ENCODE measurements around the gene PIEZO1.

Gene PIEZO1

GRCh38 chr16:88692861-88693260 lies 92.2 kb downstream of the PIEZO1 start:
- no peak for DNase-seq
- TF ChIP-seq GATA1 (IDR thresholded peaks at IDR 0.05; ENCODE audit: low read depth, low read length) (no peak), POLR2A (IDR thresholded peaks at IDR 0.05; ENCODE audit: low read length) (no peak)

- TF ChIP-seq GATA1 (IDR thresholded peaks at IDR 0.05; ENCODE audit: low read depth, low read length) (no peak), POLR2A (IDR thresholded peaks at IDR 0.05; ENCODE audit: low read length) (no peak)
- DNase-seq = no peak
Observed at GRCh38 chr16:88691924-88692560, 93.0 kb downstream of the PIEZO1 start.

GRCh38 chr16:88691129-88691813 lies 93.7 kb downstream of the PIEZO1 start:
- no peak for DNase-seq
- TF ChIP-seq GATA1 (IDR thresholded peaks at IDR 0.05; ENCODE audit: low read depth, low read length) = no peak
- no peak for TF ChIP-seq POLR2A (IDR thresholded peaks at IDR 0.05; ENCODE audit: low read length)

GRCh38 chr16:88690341-88691128 lies 94.5 kb downstream of the PIEZO1 start:
- TF ChIP-seq POLR2A (IDR thresholded peaks at IDR 0.05; ENCODE audit: low read length) = no peak
- no peak for TF ChIP-seq GATA1 (IDR thresholded peaks at IDR 0.05; ENCODE audit: low read depth, low read length)
- DNase-seq = no peak

- TF ChIP-seq POLR2A (IDR thresholded peaks at IDR 0.05; ENCODE audit: low read length) (no peak), GATA1 (IDR thresholded peaks at IDR 0.05; ENCODE audit: low read depth, low read length) (no peak)
- DNase-seq = peak; percentile 86 to 88
Observed at GRCh38 chr16:88688013-88688778, 96.8 kb downstream of the PIEZO1 start.

GRCh38 chr16:88687676-88688012 lies 97.4 kb downstream of the PIEZO1 start:
- DNase-seq = no peak
- TF ChIP-seq POLR2A (IDR thresholded peaks at IDR 0.05; ENCODE audit: low read length) (no peak), GATA1 (IDR thresholded peaks at IDR 0.05; ENCODE audit: low read depth, low read length) (no peak)

- no peak for DNase-seq
- TF ChIP-seq GATA1 (IDR thresholded peaks at IDR 0.05; ENCODE audit: low read depth, low read length) (no peak), POLR2A (IDR thresholded peaks at IDR 0.05; ENCODE audit: low read length) (no peak)
Observed at GRCh38 chr16:88687254-88687576, 97.8 kb downstream of the PIEZO1 start.

GRCh38 chr16:88686439-88687253 lies 98.4 kb downstream of the PIEZO1 start, which contains the start of gene SNAI3:
SNAI3 (minus strand) TSS chr16:88686507; CDS start chr16:88686406, 101 bp downstream.
- DNase-seq = peak; percentile 66 to 70

GRCh38 chr16:88686062-88686438 lies 99.0 kb downstream of the PIEZO1 start:
- no peak for TF ChIP-seq POLR2A (IDR thresholded peaks at IDR 0.05; ENCODE audit: low read length)
- no peak for DNase-seq

More at GRCh38 chr16:88686439-88687253, 98.4 kb downstream of the PIEZO1 start, which contains the start of gene SNAI3:
- TF ChIP-seq POLR2A (IDR thresholded peaks at IDR 0.05; ENCODE audit: low read length) (no peak), GATA1 (IDR thresholded peaks at IDR 0.05; ENCODE audit: low read depth, low read length) (no peak)

- peak in 1 of 2 experiments; percentile 21 for DNase-seq
Observed at GRCh38 chr16:88685156-88686061, 99.6 kb downstream of the PIEZO1 start.

GRCh38 chr16:88684569-88685155 lies 100.4 kb downstream of the PIEZO1 start:
- TF ChIP-seq GATA1 (IDR thresholded peaks at IDR 0.05; ENCODE audit: low read depth, low read length) (no peak), POLR2A (IDR thresholded peaks at IDR 0.05; ENCODE audit: low read length) (no peak)
- DNase-seq = no peak

More at GRCh38 chr16:88685156-88686061, 99.6 kb downstream of the PIEZO1 start:
- TF ChIP-seq POLR2A (IDR thresholded peaks at IDR 0.05; ENCODE audit: low read length) (no peak), GATA1 (IDR thresholded peaks at IDR 0.05; ENCODE audit: low read depth, low read length) (no peak)
